Suppressor macrophage (primary cell): ENCODE results near the gene M1AP.
A peak's percentile ranks its signal among the peaks of the same experiment; 100 is the strongest.

Experiments
- DNase-seq, 4 experiments: peaks; one replicate each; pipeline ENCODE4 v3.0.0-alpha.2; 2020 to 2022

M1AP gene

DNA sequence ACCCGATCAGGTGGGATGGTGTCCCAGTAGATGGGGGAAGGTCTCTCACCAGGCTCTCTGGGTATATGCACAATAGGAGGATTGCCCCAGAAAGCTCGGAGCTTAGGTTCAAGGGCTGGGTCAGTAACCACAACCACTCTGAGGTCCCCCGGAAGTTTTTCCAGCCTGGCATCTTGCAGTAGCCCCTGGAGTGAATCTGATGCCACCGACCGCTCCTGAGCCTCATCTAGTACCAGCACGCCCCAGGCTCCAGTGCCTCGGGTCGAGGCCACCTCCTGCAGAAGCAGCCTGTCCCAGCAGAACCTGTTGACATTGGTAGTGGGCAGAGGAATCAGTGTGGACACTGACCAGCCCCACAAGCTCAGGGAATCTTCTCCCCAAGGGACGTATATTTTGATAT, 124.1 kb downstream of the M1AP start:
- no peak for DNase-seq

DNA sequence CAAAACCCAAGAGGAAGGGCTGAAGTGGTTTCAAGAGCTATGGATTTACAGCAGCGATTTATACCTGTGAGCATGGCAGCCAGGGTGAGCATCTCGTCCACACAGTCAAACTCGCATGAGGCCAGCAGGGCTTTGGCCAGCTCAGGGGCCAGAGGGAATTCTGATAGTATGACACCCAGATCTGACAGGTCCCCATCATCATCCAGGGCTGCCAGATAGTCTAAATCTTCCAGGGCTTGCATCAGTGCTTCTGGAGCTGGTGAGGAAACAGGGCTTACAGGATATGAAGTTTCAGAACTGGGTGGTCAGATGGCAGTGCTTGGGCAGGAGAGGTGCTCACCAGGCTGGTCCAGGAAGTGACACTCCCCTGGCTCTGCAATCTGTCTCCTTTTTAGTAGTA, 125.6 kb downstream of the M1AP start:
- DNase-seq: no peak

DNA sequence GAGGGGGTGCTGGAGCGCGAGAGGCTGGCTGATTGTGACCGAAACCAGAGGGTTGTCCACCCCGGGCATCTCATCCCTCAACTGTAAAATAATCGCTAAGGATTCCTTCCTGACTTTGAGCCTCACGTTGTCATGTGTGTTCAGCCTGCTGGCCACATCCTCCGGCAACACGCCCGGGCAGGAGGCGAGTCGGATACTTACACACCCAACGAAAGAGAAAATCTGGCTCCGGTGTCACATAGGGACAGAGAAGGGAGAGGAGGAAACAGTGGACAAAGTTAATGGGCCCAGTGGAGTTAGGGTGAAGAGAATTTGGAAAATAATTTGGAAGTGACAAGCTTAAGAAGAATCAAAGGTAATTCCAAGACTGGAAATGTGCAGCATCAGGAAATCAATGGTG, 131.5 kb downstream of the M1AP start:
- DNase-seq: no peak

DNA sequence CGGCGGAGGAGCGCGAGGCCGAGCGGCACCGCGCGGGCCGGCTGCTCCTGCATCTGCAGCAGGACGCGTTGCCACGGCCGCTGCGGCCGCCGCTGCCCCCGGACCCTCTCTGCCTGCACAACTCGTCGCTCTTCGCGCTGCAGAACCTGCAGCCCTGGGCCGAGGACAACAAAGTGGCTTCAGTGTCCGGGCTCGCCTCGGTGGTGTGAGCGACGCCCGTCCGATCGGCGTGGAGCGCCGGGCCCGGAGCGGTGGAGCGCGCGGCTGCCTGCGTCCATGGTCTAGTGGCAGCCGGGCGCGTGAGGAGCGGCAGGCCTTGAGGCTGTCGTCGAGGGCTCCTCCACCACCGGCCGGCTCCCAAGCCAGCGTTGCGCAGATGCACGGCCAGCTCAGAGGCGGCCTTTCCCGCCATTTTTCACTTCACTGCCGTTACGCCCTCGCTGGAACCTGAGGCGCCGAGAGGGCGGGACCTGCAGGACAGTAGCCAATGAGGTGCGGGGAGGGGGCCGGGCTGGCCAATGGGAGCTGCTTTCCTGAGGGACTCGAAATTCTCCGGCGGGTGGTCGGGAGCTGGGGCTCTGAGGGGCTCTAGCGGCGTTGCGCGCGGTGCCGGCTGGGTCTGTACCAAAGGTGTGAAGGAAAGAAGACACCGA, 132.0 kb downstream of the M1AP start:
- DNase-seq: peak; percentile 50 to 76 (median 64)

DNA sequence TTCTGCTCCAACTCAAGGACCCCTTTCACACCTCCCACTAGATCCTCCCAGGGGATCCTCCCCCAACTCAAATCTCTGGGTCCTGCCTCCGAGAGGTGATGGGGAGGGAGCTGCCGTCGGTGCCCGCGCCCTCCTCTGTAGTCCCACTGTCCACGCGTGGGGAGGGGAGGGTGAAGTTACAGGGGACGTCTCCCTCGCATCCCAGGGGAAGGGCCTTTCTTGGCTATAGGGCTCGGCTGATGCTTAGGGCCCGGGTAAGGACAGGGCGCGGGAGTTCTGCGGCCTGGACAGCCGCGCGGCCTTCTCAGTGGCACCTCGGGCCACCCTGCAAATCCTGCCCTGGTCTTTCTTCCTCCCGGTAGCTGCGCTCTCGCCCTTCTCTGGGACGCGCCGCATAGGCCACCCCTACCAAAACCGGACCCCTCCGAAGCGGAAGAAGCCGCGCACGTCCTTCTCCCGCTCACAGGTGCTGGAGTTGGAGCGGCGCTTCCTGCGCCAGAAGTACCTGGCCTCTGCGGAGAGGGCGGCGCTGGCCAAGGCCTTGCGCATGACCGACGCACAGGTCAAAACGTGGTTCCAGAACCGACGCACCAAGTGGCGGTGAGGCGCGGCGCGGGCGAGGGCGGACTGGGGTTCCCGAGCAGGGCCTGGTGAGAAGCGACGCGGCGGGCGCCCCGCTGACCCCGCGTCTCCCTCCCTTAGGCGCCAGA, 132.7 kb downstream of the M1AP start:
- peak in 1 of 4 experiments; percentile 15 for DNase-seq

DNA sequence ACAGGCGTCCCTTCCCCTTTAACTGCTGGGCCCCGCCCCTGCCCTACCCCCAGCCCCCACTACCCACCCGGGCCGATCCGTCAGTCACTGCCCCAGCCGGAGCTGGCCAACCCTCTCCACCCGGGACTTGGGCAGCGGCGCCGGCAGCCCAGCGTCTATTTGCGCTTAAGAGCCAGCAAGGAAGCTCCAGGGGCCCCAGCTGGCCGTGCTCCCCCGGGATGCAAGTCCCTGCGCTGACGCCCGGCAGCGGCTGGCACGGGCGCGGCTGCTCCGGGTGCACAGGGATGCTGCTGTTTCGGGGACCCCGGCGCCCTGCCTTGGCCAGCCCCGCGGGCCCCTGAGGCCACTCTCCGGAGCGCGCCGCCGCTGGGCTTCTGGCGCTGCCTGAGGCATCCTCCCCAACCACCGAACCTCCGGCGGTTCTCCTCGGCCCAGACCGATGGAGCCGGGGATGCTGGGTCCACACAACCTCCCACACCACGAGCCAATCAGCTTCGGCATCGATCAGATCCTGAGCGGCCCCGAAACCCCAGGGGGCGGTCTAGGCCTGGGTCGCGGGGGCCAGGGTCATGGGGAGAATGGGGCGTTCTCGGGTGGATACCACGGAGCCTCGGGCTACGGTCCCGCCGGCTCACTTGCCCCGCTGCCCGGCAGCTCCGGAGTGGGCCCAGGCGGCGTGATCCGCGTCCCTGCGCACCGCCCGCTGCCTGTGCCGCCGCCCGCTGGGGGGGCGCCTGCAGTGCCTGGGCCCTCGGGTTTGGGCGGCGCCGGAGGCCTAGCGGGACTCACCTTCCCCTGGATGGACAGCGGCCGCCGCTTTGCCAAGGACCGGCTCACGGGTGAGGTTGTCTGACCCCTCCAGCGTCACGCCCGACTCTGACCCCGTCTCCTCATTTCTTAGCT, 133.5 kb downstream of the M1AP start, which contains the start of gene TLX2:
TLX2 (plus strand) TSS at position 83 of the 903 bp plus-strand sequence; CDS start at position 440, 357 bp downstream.
- peak in 3 of 4 experiments; percentile 18 to 46 (median 39) for DNase-seq

DNA sequence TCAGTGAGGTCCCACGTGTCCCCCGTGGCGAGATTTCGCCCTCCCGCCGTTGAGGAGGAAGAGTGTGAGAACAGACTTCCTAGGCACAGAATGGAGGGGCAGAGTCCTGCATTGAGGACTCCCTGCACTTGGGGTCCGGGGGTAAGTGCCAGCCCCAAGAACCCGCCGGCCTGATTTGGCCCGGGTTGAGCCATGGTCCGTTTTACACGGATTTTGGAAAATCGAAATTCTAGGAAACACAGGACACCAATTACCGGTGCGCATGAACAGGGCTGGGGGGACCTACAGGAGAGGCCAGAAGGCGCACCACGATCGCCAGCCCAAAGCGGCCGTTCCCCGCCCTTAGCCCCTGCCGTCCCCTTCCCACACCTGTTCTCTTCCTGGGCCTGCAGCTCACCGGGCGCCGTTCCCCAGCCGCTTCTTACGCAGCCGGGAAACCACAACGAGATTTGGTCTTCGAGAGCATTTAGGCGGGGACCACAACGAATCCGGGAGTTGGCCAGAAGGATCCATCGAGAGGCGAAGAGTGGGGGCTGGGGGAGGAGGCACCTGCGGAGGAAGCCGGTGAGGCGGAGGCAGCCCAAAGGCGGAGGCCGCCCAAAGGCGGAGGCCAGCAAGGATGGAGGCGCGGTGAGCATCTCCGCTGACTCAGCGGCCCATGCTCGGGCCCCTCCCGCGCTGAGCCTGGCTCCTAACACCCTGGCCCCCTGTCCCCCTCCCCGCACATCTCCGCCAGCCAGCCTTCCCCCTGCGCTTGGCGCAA, 134.3 kb downstream of the M1AP start:
- DNase-seq: no peak

DNA sequence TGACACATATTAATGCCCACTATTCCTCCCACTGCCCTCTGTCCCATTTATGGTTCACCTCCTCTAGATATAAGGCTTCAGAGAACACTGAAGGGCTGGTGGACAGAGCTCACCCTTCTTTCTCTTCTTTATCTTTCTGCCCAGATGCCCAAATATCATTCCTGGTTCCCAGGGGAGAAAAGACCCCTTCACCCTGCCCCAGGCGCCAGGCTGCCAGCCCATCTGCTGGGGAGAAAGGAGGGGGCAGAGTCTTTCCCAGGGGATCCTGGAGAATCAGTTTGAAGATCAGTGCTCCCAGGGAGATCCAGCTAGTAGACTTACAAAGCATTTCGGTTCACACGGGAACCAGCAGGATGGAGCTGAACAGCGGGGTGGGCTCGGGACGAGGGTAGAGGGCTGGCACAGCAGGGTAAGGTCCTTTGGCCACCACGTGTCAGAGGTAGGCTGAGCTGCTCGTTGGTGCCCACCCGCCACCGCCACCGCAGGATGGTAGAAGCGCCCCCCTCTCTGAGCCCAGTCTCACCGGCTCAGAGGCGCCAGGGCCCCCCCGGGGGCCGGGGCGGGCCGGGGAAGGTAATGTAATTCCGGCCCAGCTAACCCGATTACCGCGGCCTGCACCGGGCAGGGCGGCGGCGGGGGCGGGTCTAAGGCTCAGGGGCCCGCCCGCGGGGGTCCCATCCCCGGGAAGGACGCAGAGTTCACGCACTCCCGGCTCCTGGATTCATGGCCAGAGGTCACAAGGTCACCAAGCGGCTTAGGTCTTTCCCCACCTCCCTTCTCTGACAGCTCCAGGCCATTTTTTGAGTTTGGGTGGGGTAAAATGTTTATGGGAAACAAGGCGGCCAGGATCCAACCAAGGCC, 135.2 kb downstream of the M1AP start:
- no peak for DNase-seq

DNA sequence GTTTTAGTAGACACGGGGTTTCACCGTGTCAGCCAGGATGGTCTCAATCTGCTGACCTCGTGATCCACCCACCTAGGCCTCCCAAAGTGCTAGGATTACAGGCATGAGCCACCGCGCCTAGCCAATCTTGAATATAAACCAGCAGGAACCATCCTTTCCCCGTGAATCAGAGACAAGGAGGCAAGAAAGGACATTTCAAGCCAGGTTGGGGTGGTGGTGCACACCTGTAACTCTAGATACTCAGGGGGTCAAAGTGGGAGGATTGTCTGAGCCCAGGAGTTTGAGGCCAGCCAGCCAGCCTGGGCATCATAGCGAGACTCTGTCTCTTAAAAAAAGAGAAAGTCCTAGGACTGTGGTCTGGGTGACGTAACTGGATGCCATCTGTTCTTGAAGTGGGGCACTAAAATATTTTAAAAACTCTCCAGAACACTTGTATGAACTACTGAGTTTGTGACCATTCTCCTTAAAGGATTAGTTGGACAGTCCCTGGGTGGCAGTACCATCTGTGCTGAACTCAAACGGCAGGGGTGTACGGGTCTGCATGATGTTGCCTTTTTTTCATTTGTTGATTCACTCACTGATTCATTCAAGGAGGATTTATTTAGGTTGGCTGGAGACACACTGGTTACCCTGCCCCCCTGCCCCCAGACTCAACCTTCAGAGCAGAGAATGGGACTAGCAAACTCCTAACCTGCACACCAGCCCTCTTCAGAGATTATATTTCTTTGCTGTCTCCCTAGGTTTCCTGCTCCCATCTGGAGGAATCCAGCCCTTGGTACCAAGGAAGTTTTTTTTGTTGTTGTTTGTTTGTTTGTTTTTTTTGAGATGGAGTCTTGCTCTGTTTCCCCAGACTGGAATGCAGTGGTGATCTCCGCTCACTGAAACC, 136.8 kb downstream of the M1AP start:
- DNase-seq: no peak

DNA sequence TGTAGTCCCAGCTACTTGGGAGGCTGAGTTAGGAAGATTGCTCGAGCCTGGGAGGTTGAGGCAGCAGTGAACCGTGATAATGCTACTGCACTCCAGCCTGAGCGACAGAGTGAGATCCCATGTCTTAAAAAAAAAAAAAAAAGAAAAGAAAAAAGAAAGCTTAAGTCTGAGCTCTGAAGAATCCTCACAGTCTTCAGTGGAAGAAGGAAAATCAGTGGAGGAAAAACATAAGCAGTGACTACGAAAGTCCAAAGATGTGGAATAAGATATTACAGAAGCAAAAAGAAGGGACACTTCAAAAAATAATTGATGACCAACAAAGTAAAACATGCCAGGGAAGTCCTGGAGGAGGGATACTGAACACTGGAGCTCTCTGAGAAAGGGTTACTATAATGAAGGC, 137.9 kb downstream of the M1AP start:
- DNase-seq: no peak

DNA sequence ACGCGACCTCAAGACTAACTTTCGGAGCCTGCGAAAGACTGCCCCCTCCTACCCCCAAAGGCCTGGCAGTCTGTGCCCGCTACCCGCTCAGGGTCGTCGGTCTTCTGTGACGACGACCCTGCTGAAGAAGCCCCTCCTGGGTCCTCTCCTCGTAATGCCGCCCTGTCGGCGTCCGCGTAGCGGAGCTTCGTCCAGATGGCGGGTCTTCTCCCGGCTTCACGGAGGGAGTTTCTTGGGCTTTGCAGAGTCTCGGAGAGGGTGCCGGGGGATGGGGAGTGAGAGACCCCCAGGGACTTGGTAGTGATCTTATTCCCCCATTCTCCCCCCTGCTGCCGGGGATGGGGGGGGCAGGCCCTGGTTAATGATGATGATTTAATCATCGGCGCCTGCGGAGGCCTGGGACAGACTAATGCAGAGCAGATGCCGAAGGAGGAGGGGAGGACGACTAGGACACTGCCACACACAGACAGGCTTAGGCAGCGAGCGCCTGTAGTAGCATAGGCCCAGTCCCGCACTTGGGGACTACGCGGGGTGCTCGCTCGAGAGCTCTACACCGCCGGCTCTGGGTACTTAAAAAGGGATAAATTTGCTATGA, 140.1 kb downstream of the M1AP start:
- no peak for DNase-seq
